PC-3 (cell line): ENCODE data around the gene NR4A3. TPM values are rescaled to one million over a fixed set of nuclear protein-coding genes. Genes with fewer than 3 reads are reported as not detected.

Experiments used
- ATAC-seq: fragments of 200-7000 bp; cut with Tn5 transposase; 2 replicates; pipeline ENCODE4 v1.9.1; 2020; ENCODE audit warnings: mild to moderate bottlenecking, moderate library complexity
- BruUV-seq: library from RNA; stranded (reverse); fragments of 400-500 nt; replicated peaks from 2 replicates; lab custom pipeline; 2021; lab: Mats Ljungman, UMichigan
- CTCF ChIA-PET: fragments of 300-600 bp; sonication (Branson Sonifier 250); formaldehyde crosslinking; loops from one replicate; lab custom pipeline; 2022; ENCODE audit warnings: antibody characterized with exemption; lab: Charles Lee
- POLR2A ChIA-PET: fragments of 300-600 bp; sonication (Branson Sonifier 250); formaldehyde crosslinking; loops from one replicate; lab custom pipeline; 2022; ENCODE audit warnings: antibody characterized with exemption; ENCODE audit not compliant: unreplicated experiment; lab: Charles Lee
- DNase-seq: peaks from one replicate; pipeline ENCODE4 v3.0.0-alpha.2; 2015
- H2AFZ ChIP-seq: fragments of 300-600 bp; sonication (generic); 2 replicates; pipeline ENCODE4 v1.6.0; 2016; ENCODE audit warnings: antibody characterized with exemption, low read length
- H3F3A ChIP-seq: fragments of 300-600 bp; sonication (generic); one replicate; pipeline ENCODE4 v1.6.0; 2017; ENCODE audit warnings: antibody characterized with exemption, low read length, control low read depth, mild to moderate bottlenecking; ENCODE audit not compliant: unreplicated experiment
- H3K27ac ChIP-seq: fragments of 300-600 bp; sonication (generic); 2 replicates; pipeline ENCODE4 v1.5.1; 2016; ENCODE audit warnings: mild to moderate bottlenecking, low read length
- H3K27me3 ChIP-seq: fragments of 300-600 bp; sonication (generic); 2 replicates; pipeline ENCODE4 v1.6.1; 2016; ENCODE audit warnings: low read length, mixed read lengths
- H3K36me3 ChIP-seq: fragments of 300-600 bp; sonication (generic); 2 replicates; pipeline ENCODE4 v1.6.1; 2016; ENCODE audit warnings: low read depth, mixed run types, low read length, mixed read lengths
- H3K4me1 ChIP-seq: fragments of 300-600 bp; sonication (generic); 2 replicates; pipeline ENCODE4 v1.5.1; 2016; ENCODE audit warnings: low read length; ENCODE audit not compliant: insufficient read depth
- H3K4me2 ChIP-seq: fragments of 300-600 bp; sonication (generic); 2 replicates; pipeline ENCODE4 v1.6.0; 2016; ENCODE audit warnings: low read length
- H3K4me3 ChIP-seq: fragments of 300-600 bp; sonication (generic); 2 replicates; pipeline ENCODE4 v1.5.1; 2016; ENCODE audit warnings: mild to moderate bottlenecking, low read length, mixed read lengths
- H3K79me2 ChIP-seq: fragments of 300-600 bp; sonication (generic); 2 replicates; pipeline ENCODE4 v1.6.1; 2017; ENCODE audit warnings: low read length, mixed read lengths
- H3K9ac ChIP-seq: fragments of 300-600 bp; sonication (generic); 2 replicates; pipeline ENCODE4 v1.6.0; 2016; ENCODE audit warnings: mild to moderate bottlenecking, low read length
- H3K9me2 ChIP-seq: fragments of 300-600 bp; sonication (generic); replicated peaks from 2 replicates; pipeline ENCODE4 v1.6.1; 2016; ENCODE audit warnings: mixed run types, low read length, mixed read lengths
- H3K9me3 ChIP-seq: fragments of 300-600 bp; sonication (generic); 2 replicates; pipeline ENCODE4 v1.6.1; 2016; ENCODE audit warnings: low read length, mixed read lengths
- H4K20me1 ChIP-seq: fragments of 300-600 bp; sonication (generic); 2 replicates; pipeline ENCODE4 v1.6.1; 2016; ENCODE audit warnings: low read length, mixed read lengths
- CTCF ChIP-seq: fragments of 300-600 bp; sonication (generic); conservative IDR thresholded peaks from 2 replicates; pipeline ENCODE4 v1.5.1; 2017; ENCODE audit warnings: antibody characterized with exemption, low read depth, mild to moderate bottlenecking, low read length
- EZH2 ChIP-seq: fragments of 300-600 bp; sonication (generic); IDR thresholded peaks from one replicate; pipeline ENCODE4 v1.6.1; 2017; ENCODE audit warnings: antibody characterized with exemption, mild to moderate bottlenecking, low read length; ENCODE audit not compliant: unreplicated experiment
- EZH2phosphoT487 ChIP-seq: fragments of 300-600 bp; sonication (generic); IDR thresholded peaks from 2 replicates; pipeline ENCODE4 v1.6.1; 2018; ENCODE audit warnings: mild to moderate bottlenecking, antibody characterized with exemption, low read length, borderline replicate concordance
- intact Hi-C: fragments of 100-400 bp; cut with micrococcal nuclease; formaldehyde crosslinking; loops from 2 replicates; pipeline ENCODE4 v1.9.0; 2023
- total RNA-seq: library from RNA; depleted of rRNA; stranded (reverse); fragments of >200 nt; gene quantifications from 2 replicates; pipeline ENCODE4 v1.2.3, GENCODE V29; 2014

NR4A3 gene
- total RNA-seq, 1 experiment from 2014 or later, result 0.77 TPM

GRCh38 chr9:99787556-99787955, 34.1 kb upstream of the NR4A3 start:
- H3K27me3 ChIP-seq, result no peaks in the 10 kb centered on the region
- H3K9me3 ChIP-seq, result no peaks in the 10 kb centered on the region
- H3F3A ChIP-seq, result no peaks in the 10 kb centered on the region
- no peak overlapping the region for H3K27ac ChIP-seq
- no peaks in the 10 kb centered on the region for H3K4me1 ChIP-seq
- H2AFZ ChIP-seq, result no peak overlapping the region
- H4K20me1 ChIP-seq, result no peaks in the 10 kb centered on the region
- DNase-seq (no peak), ATAC-seq (no peak)
- no peak overlapping the region for H3K4me2 ChIP-seq
- H3K79me2 ChIP-seq, result no peaks in the 10 kb centered on the region
- ChIA-PET CTCF (no interaction called here), POLR2A (no interaction called here)
- H3K9ac ChIP-seq, result no peak overlapping the region
- TF ChIP-seq EZH2 (no peak), EZH2phosphoT487 (no peak), CTCF (no peak)
- BruUV-seq, result no TSS peak
- no peak overlapping the region for H3K4me3 ChIP-seq
- intact Hi-C loops, result no loop called here
- no peaks in the 10 kb centered on the region for H3K36me3 ChIP-seq
- H3K9me2 ChIP-seq, result no peaks in the 10 kb centered on the region

- Histone ChIP-seq H3K27ac (no peak overlapping the region), H2AFZ (no peak overlapping the region), H3K9me3 (no peaks in the 10 kb centered on the region), H3K4me1 (no peaks in the 10 kb centered on the region), H3K27me3 (no peaks in the 10 kb centered on the region), H3K9ac (no peak overlapping the region), H3K4me2 (no peak overlapping the region), H3K4me3 (no peak overlapping the region), H3K9me2 (no peaks in the 10 kb centered on the region), H3K36me3 (no peaks in the 10 kb centered on the region), H4K20me1 (no peaks in the 10 kb centered on the region), H3K79me2 (no peaks in the 10 kb centered on the region), H3F3A (no peaks in the 10 kb centered on the region)
- CTCF ChIA-PET, result no interaction called here
- POLR2A ChIA-PET, result no interaction called here
- no peak for ATAC-seq
- no peak for TF ChIP-seq CTCF
- TF ChIP-seq EZH2, result no peak
- TF ChIP-seq EZH2phosphoT487, result no peak
- BruUV-seq, result no TSS peak
- no peak for DNase-seq
- intact Hi-C loops, result no loop called here
Observed at GRCh38 chr9:99793528-99793927, 28.2 kb upstream of the NR4A3 start.

GRCh38 chr9:99796231-99796630, 25.5 kb upstream of the NR4A3 start:
- Histone ChIP-seq H3K9ac (no peak overlapping the region), H3K4me2 (no peak overlapping the region), H3K27me3 (no peaks in the 10 kb centered on the region), H3K9me3 (no peaks in the 10 kb centered on the region), H3K9me2 (no peaks in the 10 kb centered on the region), H3K27ac (no peak overlapping the region), H3K79me2 (no peaks in the 10 kb centered on the region), H4K20me1 (no peaks in the 10 kb centered on the region), H3K4me3 (no peak overlapping the region), H3F3A (no peaks in the 10 kb centered on the region), H3K36me3 (no peaks in the 10 kb centered on the region), H3K4me1 (no peaks in the 10 kb centered on the region), H2AFZ (no peak overlapping the region)
- ATAC-seq (no peak), DNase-seq (no peak)
- CTCF ChIA-PET, result no interaction called here
- intact Hi-C loops, result no loop called here
- TF ChIP-seq EZH2, result no peak
- no peak for TF ChIP-seq EZH2phosphoT487
- TF ChIP-seq CTCF, result no peak
- no TSS peak for BruUV-seq
- POLR2A ChIA-PET, result no interaction called here
